HG02610 (cell line): Measurements from ENCODE around the gene SIAE.

ENCODE experiments used
- ATAC-seq: cut with Tn5 transposase; IDR thresholded peaks from one replicate; pipeline ENCODE4 v1.9.1; 2021; ENCODE audit warnings: mild to moderate bottlenecking, moderate library complexity; ENCODE audit not compliant: unreplicated experiment

Gene SIAE

DNA sequence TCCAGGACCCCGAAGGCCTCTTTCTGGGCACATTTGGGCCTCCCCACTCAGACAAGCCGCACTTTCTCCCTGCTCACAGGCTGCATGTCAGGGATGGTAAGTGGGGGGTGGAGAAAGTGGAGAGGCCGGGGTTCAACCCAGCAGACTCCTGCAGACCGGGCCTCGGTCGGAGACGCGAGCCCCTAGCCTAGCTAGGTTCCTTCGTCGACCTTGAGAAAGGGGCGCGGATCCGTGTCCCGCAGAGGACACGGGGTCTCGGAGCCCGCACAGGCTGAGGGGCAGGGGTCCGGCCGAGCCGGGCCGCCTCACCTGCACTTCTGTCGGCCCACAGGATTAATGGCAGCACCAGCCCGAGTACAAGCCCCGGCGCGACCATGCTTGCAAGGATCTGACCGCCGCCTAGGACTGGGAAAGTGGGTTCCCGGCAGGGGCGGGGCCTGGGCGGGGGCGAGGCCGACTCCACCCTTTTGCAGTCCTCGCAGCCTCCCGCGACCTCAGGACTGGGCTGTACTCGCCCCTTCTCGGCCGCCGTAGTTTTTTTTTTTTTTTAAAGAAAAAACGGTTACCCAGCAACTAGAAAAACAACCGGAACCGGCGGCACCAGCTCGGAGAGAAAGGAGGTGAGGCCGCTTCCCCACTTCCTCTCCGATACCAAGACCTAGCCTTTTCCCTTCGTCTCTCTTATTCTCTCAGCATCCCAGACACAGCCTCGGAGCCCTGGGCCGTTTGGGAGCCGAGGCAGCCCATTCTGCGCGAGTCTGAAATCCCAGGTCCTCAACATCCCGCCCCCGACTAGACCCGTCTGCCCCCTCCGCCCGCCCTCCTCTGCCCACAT is at the start of gene SIAE, which contains the start of gene SPA17:
TSS of gene SIAE (minus strand) at position 407 of the 835 bp plus-strand sequence. CDS start at position 376, 31 bp downstream.
TSS of gene SPA17 (plus strand) at position 572 of the 835 bp plus-strand sequence. CDS start 1,361 bp downstream, outside the sequence.
- ATAC-seq: peak; percentile 82

- ATAC-seq: no peak
These were observed 48.6 kb upstream of the SIAE start for GRCh38 chr11:124722176-124722575.

GRCh38 chr11:124719534-124719933 is 46.0 kb upstream of the SIAE start:
- no peak for ATAC-seq

- ATAC-seq: no peak
These were observed 45.3 kb upstream of the SIAE start for GRCh38 chr11:124718801-124719200.

DNA sequence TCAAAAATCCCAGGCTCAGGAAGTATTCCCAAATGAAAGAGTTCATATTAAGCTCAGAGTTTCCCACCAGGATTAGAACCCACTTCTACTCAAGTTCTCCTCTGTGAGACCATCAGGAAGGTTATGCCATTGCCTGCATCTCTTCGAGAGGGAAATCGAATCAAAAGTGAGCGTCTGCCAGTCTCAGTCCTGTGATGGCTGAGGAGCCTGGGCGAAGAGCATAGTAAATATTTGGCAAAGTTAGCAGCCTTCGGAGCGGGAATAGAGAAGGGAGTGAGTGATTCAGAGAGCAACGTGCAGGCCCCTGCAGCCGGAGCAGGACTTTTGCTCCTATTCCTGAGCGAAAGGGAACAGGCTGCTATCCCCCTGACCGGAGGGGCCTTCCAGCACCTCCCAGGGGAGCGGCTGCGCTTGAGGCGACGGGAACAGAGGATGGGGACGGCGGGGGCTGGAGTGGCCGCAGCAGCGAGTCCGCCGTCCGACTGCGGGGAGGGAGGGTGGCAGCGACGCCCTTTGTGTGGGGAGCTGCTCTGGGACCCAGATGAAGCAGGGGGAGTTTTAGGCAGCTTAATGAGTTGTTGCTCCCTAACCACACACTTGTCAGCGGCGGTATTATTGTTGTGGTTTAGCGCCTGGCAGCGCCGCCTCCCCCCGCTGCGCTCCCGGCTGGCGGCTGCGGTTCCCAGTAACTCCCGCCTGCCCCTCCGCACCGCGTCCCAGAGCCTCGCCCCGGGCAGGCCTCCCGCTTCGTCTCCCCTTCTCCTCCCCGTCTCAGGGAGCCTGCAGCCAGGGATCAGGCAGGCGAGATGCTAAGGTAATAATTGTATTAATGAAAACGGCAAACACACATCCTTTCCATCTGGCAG is 44.5 kb upstream of the SIAE start:
- ATAC-seq: peak; percentile 40

DNA sequence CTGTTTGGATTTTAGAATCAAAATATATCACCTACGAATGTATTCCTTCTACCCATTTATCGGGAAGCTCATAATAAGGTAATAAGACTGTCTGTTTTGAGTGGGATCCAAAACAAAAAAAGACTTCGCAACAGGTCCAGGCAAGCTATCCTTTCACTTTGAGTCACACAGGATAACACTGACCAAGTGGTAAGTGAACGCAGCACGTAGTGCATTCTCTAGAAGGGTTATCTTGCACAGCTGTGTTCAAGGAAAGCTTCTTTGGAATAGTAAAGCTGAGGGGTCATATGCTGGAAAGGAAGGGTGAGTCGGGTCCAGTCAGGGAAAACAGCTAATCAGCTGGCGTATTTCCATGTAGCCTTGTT is 43.9 kb upstream of the SIAE start:
- no peak for ATAC-seq

- ATAC-seq: no peak
These were observed 43.1 kb upstream of the SIAE start for GRCh38 chr11:124716591-124716990.

GRCh38 chr11:124712392-124712791 is 38.9 kb upstream of the SIAE start:
- ATAC-seq: no peak

DNA sequence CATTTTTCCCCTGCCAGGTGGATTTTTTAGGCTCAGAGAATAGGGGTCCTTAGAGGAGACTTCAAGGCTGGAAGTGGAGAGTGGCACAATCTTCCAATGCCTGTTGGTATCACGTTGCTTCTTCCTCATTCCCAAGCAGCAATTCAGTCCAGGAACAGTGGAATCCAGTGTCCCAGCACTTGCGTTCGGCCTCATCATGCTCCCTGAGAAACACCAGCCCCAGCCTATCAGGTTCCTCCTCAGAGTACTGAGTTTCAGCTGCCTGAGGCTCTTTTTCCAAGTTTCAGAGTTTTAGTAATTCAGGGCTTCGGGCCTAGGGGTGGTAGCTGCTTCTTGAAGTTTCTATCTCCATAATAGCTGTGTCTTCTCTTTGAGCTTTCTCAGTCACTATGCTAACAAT is 34.3 kb upstream of the SIAE start:
- ATAC-seq: no peak

DNA sequence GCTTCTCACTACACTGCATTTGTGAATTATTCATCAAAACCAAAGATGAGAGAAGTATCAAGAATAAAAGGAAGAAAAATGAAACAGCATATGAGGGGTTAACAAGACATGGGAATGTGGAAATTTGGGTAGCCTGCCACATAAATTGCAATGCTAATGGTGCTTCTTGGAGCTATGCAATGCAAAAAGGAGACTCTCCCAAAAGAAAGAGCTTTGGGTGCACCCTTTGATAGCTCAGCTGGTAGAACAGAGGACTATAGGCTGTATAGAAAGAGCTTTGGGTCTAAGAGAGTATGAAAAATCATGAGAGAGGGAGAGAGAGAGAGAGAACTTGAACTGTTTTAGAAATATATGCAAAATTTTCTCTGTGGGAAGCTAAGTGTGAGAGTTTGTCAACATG is 26.5 kb upstream of the SIAE start:
- no peak for ATAC-seq

GRCh38 chr11:124699547-124699946 is 26.0 kb upstream of the SIAE start:
- ATAC-seq: no peak

DNA sequence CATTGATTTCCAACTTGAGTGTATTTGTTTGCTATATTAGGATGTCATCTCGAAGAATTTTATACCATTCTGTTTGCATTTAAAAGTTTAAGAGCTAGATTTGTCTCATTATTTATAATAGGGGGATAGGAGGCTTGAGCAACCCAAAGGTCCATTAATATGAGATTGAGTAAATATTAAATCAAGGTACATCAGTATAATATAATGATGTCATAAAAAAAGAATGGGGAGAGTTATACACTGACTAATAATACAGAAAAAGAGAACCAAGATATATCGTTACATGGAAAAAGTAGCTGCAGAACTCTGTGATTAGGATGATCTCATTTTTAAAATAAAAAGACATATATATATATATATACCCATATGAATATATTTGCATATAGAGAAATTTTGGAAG is 19.6 kb upstream of the SIAE start:
- no peak for ATAC-seq

- no peak for ATAC-seq
These were observed 8.9 kb upstream of the SIAE start for GRCh38 chr11:124682443-124682842.

DNA sequence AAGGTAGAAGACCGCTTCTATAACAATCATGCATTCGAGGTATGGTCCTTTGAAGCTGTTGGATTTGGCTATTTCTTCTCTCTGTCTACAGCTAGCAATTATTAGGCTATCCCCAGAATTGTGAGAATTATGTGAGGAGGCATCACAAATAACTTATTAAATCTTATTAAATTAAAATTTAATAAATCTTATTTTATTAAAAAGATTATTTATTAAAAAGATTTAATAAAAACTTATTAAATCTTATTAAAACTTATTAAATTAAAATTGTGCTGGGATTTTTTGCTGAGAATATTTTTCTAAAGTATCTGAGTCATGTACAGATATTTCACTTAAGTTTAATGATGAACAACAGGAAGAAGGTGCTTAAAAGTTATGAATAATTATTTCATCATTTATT is 7.9 kb upstream of the SIAE start:
- no peak for ATAC-seq

GRCh38 chr11:124678416-124678815 is 4.9 kb upstream of the SIAE start:
- ATAC-seq: no peak

GRCh38 chr11:124676386-124676785 is 2.8 kb upstream of the SIAE start:
- ATAC-seq: no peak

DNA sequence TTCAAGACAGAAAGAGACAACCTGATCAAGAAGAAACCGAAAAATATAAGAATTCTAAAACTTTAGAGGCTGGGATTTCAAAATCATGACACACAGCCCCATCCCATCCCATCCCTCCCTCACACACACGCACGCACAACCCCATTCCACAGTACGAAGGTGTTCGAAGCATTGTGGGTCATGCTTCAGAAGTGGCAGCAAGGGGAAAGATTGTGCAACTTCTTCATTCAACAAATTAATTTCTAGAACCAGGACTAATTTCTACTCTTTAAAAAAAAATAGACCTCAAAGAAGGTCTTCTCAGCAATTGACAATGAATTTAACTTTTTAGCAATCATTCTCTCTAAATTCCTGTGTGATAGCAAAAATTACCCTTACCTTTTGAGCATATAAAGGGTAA is 1.0 kb upstream of the SIAE start:
- no peak for ATAC-seq

GRCh38 chr11:124674168-124674517 is 604 bp upstream of the SIAE start:
- no peak for ATAC-seq

DNA sequence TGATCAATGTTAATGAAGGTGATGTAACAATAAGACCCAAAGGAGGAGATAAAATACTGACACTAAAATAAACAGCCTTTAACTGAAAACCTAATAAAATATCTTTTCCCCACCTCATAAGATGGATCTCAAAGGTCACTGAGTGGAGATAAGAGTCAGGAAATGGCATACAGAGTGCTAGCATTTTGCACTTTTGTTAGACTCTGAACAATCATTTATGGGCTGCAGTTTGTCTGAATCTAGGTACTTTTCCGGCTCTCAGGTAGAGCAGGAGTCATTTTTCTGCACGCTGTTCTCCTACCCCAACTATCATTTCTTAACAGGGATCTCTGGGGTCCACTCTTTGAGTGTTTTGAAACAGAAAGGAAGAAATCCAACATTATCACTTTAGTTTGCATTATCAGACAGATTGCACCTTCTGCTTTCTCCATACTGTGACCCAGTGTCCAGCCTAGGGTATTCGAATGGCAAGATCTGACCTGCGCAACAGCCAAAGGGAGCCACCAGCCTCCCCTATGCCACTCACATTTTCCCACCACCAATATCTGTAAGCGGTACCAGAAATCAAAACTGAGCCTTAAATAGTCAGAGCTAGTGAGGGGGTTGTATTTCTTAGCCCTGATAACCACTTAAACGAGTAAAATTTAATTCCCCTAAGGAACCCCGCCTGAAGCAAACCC is 863 bp downstream of the SIAE start:
- no peak for ATAC-seq

DNA sequence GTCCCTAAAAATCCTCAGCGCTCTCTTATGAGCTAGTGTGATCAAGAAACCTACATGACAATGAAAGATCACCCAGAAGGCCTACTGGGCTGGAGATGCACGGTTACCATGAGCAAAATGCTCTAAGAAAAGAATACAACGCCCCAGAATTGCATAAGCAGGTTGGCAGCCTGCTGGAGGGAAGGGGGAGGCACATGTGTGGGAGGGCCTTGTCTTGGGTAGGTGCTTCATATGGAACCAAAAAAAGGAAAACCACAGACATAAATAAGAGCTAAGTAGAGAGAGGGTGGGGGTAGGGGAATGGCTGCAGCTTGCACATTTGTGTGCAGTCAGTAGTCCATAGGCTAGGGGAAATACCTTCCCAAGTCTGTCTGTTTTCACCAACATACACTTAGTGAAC is 2.8 kb downstream of the SIAE start:
- ATAC-seq: no peak

- ATAC-seq: peak; percentile 28
These were observed 4.3 kb downstream of the SIAE start for GRCh38 chr11:124669193-124669592.
